Mammary epithelial cell (primary cell): Measurements from ENCODE around the gene PHLDB2.

ENCODE experiments used
- EZH2 ChIP-seq: IDR thresholded peaks from 2 replicates; pipeline ENCODE4 v1.6.1; 2012; ENCODE audit warnings: low read length, inconsistent platforms, borderline replicate concordance
- TF ChIP-seq, protein P1 (sequence below), 2 donors: IDR thresholded peaks in 1 of 2; conservative IDR thresholded peaks in 1 of 2; 2 replicates each; pipeline ENCODE4 v1.5.1; 2011 to 2012; ENCODE audit warnings: inconsistent platforms in 2 of 2, low read length in 2 of 2, mild to moderate bottlenecking in 2 of 2, control low read depth in 1 of 2, low read depth in 1 of 2; ENCODE audit not compliant: insufficient read depth in 1 of 2; ENCODE audit errors: extremely low read depth in 1 of 2

DNA sequence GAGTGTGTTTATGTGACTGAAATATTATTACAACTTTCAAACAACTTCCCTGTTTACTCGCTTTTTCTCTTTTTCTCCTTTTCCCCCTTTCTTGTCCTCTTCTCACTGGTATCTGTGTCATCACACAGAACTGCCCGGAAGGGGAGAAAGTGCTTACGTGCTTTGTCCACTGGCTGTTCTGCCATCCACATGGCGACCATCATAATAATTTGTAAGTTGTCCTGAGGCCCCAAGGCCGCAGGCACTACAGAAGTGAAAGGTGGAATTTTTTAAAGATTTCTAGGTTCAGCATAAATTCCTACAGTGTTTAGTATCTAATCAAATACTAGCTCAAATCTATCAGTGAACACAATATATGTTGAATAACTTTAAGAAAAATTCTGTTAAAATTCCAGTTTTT is 93.0 kb downstream of the PHLDB2 start:
- TF ChIP-seq, protein P1, sequence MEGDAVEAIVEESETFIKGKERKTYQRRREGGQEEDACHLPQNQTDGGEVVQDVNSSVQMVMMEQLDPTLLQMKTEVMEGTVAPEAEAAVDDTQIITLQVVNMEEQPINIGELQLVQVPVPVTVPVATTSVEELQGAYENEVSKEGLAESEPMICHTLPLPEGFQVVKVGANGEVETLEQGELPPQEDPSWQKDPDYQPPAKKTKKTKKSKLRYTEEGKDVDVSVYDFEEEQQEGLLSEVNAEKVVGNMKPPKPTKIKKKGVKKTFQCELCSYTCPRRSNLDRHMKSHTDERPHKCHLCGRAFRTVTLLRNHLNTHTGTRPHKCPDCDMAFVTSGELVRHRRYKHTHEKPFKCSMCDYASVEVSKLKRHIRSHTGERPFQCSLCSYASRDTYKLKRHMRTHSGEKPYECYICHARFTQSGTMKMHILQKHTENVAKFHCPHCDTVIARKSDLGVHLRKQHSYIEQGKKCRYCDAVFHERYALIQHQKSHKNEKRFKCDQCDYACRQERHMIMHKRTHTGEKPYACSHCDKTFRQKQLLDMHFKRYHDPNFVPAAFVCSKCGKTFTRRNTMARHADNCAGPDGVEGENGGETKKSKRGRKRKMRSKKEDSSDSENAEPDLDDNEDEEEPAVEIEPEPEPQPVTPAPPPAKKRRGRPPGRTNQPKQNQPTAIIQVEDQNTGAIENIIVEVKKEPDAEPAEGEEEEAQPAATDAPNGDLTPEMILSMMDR (conservative IDR thresholded peaks at IDR 0.05 in 1 of 2, IDR thresholded peaks at IDR 0.05 in 1 of 2; ENCODE audit: extremely low read depth in 1 of 2, insufficient read depth in 1 of 2, low read depth in 1 of 2, low read length in 2 of 2): no peak
- no peak for TF ChIP-seq EZH2
